Body of pancreas (tissue), 4 donors: ENCODE results near the gene RANBP10.

Experiments used
- POLR2A ChIP-seq, 3 donors: fragments of 450-650 bp; IDR thresholded peaks; one replicate each; pipeline ENCODE4 v1.6.1; 2016; ENCODE audit warnings: antibody characterized with exemption in 3 of 3, mild to moderate bottlenecking in 2 of 3
- TF ChIP-seq, protein P1 (sequence below), 7 experiments: fragments of 450-650 bp in 4 of 7; fragments of 200-600 bp in 3 of 7; sonication (generic) in 3 of 7; IDR thresholded peaks; one replicate each; pipeline ENCODE4 v1.5.1; 2016 to 2019; ENCODE audit warnings: antibody characterized with exemption in 7 of 7

DNA sequence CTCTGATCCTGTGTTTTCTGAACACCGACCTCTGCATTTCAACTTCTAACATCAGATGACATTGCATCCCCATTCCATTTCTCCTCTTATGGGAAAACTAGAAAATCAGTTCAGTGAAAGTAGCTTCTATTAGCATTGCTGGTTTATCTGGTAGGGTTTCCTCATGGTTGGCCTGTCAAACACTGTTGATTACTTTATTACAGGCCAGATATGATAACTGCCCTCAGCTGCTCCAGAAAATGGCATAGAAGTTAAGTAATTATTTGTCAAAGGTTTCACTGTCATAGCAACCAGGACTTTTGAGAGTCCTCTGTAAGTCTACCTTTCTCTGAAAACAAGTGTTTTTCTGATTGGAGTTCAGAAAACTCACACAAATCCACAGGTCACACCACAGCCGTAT is 90.3 kb downstream of the RANBP10 start:
- TF ChIP-seq, protein P1, sequence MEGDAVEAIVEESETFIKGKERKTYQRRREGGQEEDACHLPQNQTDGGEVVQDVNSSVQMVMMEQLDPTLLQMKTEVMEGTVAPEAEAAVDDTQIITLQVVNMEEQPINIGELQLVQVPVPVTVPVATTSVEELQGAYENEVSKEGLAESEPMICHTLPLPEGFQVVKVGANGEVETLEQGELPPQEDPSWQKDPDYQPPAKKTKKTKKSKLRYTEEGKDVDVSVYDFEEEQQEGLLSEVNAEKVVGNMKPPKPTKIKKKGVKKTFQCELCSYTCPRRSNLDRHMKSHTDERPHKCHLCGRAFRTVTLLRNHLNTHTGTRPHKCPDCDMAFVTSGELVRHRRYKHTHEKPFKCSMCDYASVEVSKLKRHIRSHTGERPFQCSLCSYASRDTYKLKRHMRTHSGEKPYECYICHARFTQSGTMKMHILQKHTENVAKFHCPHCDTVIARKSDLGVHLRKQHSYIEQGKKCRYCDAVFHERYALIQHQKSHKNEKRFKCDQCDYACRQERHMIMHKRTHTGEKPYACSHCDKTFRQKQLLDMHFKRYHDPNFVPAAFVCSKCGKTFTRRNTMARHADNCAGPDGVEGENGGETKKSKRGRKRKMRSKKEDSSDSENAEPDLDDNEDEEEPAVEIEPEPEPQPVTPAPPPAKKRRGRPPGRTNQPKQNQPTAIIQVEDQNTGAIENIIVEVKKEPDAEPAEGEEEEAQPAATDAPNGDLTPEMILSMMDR (IDR thresholded peaks at IDR 0.05) = no peak
- TF ChIP-seq POLR2A (IDR thresholded peaks at IDR 0.05) = no peak
